GM21723 (cell line): ENCODE data around the gene FBLN5.

Source experiments
- ATAC-seq: cut with Tn5 transposase; IDR thresholded peaks from one replicate; pipeline ENCODE4 v1.9.1; 2021; ENCODE audit warnings: mild to moderate bottlenecking, moderate library complexity; ENCODE audit not compliant: unreplicated experiment

The FBLN5 gene

GRCh38 chr14:91947475-91948184 is at the start of gene FBLN5:
Gene FBLN5 (minus strand): TSS chr14:91947694. CDS start chr14:91947229, 465 bp downstream.
- ATAC-seq = no peak

- no peak for ATAC-seq
These were observed 49.5 kb upstream of the FBLN5 start for GRCh38 chr14:91996948-91997371.

GRCh38 chr14:91987192-91987591 is 39.7 kb upstream of the FBLN5 start:
- no peak for ATAC-seq

GRCh38 chr14:91985521-91986255 is 38.2 kb upstream of the FBLN5 start:
- ATAC-seq = no peak

- no peak for ATAC-seq
These were observed 37.5 kb upstream of the FBLN5 start for GRCh38 chr14:91985008-91985407.

GRCh38 chr14:91983588-91983987 is 36.1 kb upstream of the FBLN5 start:
- no peak for ATAC-seq

- ATAC-seq = peak; percentile 75
These were observed 32.7 kb upstream of the FBLN5 start for GRCh38 chr14:91980157-91980556.

GRCh38 chr14:91977884-91978283 is 30.4 kb upstream of the FBLN5 start:
- no peak for ATAC-seq

GRCh38 chr14:91975763-91976162 is 28.3 kb upstream of the FBLN5 start:
- no peak for ATAC-seq

- ATAC-seq = no peak
These were observed 23.8 kb upstream of the FBLN5 start for GRCh38 chr14:91971188-91971778.

GRCh38 chr14:91968280-91968679 is 20.8 kb upstream of the FBLN5 start:
- no peak for ATAC-seq

GRCh38 chr14:91964724-91965123 is 17.2 kb upstream of the FBLN5 start:
- no peak for ATAC-seq

- ATAC-seq = no peak
These were observed 16.5 kb upstream of the FBLN5 start for GRCh38 chr14:91964011-91964410.

- no peak for ATAC-seq
These were observed 16.0 kb upstream of the FBLN5 start for GRCh38 chr14:91963465-91963864.

GRCh38 chr14:91961297-91962220 is 14.1 kb upstream of the FBLN5 start:
- ATAC-seq = no peak

GRCh38 chr14:91957876-91958313 is 10.4 kb upstream of the FBLN5 start:
- ATAC-seq = no peak

- no peak for ATAC-seq
These were observed 9.1 kb upstream of the FBLN5 start for GRCh38 chr14:91956616-91957015.

- no peak for ATAC-seq
These were observed 7.7 kb upstream of the FBLN5 start for GRCh38 chr14:91955168-91955567.

- no peak for ATAC-seq
These were observed 5.9 kb upstream of the FBLN5 start for GRCh38 chr14:91953170-91953985.
